ENCODE measurements around the gene THADA.

GRCh38 chr2:43521568-43521967 is 74.3 kb downstream of the THADA start:
- TF ChIP-seq CTCF (IDR thresholded peaks at IDR 0.05; ENCODE audit: insufficient read depth, low read length) (no peak), REST (IDR thresholded peaks at IDR 0.05; ENCODE audit: insufficient replicate concordance, low read depth) (no peak)

All from HL-60 (cell line).